NB4 (cell line): ENCODE results near the gene CFAP92.

Experiments
- CTCF ChIP-seq: IDR thresholded peaks from one replicate; pipeline ENCODE4 v1.5.1; 2012; ENCODE audit warnings: low read depth, low read length
- POLR2A ChIP-seq: IDR thresholded peaks from 2 replicates; pipeline ENCODE4 v1.6.1; 2011; ENCODE audit warnings: mild to moderate bottlenecking; ENCODE audit not compliant: insufficient read length; ENCODE audit errors: extremely low read depth

- no peak for TF ChIP-seq CTCF
- TF ChIP-seq POLR2A = no peak
These were observed 38.8 kb upstream of the CFAP92 start for GRCh38 chr3:129032716-129033115.
